ENCODE results near the gene IFT43. TPM values are rescaled to one million over a fixed set of nuclear protein-coding genes. Genes with fewer than 3 reads are reported as not detected.

IFT43 gene
- total and polyA plus RNA-seq, 2 donors (not counting 3 experiments of a cell fraction or from before 2014, with no cell fraction given): 22.3 to 39.0 TPM

DNA sequence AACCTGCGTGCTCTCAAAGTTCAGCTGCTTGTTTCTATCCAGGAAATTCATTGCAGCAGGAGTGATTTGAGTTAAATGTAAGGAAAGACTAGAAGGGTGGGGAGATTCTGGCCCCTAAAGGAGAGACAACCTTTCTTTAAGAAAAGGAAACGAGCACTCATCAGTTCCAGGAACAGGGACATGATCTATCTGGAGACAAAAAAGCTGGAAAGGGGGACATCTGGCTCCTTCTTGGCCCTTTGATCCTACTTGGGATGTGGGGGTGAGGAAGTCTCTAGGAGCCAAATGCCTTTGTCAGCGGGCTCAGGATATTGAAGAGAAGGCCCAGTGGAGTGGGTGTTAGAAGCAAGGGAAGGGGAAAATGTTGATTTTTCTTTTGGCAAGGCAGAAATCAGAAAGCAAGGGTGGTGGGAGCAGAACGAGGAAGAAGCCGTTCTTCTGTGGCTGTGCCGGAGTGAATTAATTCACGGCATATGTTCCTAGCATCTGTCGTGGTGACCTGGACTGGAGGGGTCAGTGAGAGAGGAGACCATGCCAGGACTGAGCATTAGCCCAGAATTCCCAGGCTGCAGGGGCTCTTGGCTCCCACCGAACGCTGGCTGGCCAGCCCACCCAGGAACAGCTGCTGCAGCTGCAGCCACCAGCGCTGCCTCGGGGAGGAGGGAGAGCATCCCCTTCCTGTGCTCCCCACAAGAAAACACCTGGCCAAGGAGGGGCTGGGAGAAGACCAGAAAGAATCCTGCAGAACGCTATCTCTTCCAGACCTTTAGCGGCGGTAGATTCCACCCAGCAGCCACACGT lies 103.4 kb downstream of the IFT43 start:
- Histone ChIP-seq H3K9ac (replicated peaks; ENCODE audit: extremely low read depth, insufficient read depth, low read length) (no peak overlapping the region), H3K4me1 (ENCODE audit: control insufficient read depth, extremely low read depth, insufficient read depth, low read length) (no peaks in the 10 kb centered on the region), H3K27ac (ENCODE audit: insufficient read depth, low read depth, low read length) (no peak overlapping the region), H3K9me1 (replicated peaks; ENCODE audit: control insufficient read depth, extremely low read depth, insufficient read depth, low read length) (no peaks in the 10 kb centered on the region), H2AFZ (ENCODE audit: low read depth, low read length) (no peak overlapping the region), H3K4me2 (ENCODE audit: insufficient read depth, low read length) (no peak overlapping the region), H3K27me3 (ENCODE audit: control insufficient read depth in 2 of 2, insufficient read depth in 2 of 2, low read length in 2 of 2) (no peaks in the 10 kb centered on the region), H3K4me3 (replicated peaks in 1 of 3; ENCODE audit: insufficient read depth in 1 of 3, low read depth in 1 of 3, low read length in 3 of 3) (no peak overlapping the region), H3K36me3 (ENCODE audit: control insufficient read depth in 2 of 2, extremely low read depth in 1 of 2, insufficient read depth in 2 of 2, low read length in 2 of 2) (no peaks in the 10 kb centered on the region), H4K20me1 (replicated peaks; ENCODE audit: control insufficient read depth, extremely low read depth, insufficient read depth, low read length) (no peaks in the 10 kb centered on the region), H3K79me2 (ENCODE audit: control insufficient read depth, insufficient read depth, low read length) (no peaks in the 10 kb centered on the region), H3K9me3 (replicated peaks; ENCODE audit: control insufficient read depth, insufficient read depth, low read length) (no peaks in the 10 kb centered on the region)
- ChIA-PET POLR2A (no interaction called here), CTCF (interaction anchor here (2.9 kb wide), 1 partner anchor 38 kb away, joined by 15 read pairs; no protein-coding TSS in a partner anchor)
- dilution Hi-C loops (cut with MboI; ENCODE audit: extremely low pct_ligation_motif_present, low sequenced_read_pairs) (no loop called here), intact Hi-C loops (cut with micrococcal nuclease) (no loop called here)
- BruUV-seq (replicated peaks): no TSS peak
- DNase-seq (ENCODE audit: low read depth, low spot score): no peak
- TF ChIP-seq, protein P1, sequence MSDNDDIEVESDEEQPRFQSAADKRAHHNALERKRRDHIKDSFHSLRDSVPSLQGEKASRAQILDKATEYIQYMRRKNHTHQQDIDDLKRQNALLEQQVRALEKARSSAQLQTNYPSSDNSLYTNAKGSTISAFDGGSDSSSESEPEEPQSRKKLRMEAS (IDR thresholded peaks at IDR 0.05; ENCODE audit: insufficient read depth, insufficient read length): no peak
- no peak for TF ChIP-seq MYC (IDR thresholded peaks at IDR 0.05; ENCODE audit: low read depth, low read length)
- no peak for FAIRE-seq

DNA sequence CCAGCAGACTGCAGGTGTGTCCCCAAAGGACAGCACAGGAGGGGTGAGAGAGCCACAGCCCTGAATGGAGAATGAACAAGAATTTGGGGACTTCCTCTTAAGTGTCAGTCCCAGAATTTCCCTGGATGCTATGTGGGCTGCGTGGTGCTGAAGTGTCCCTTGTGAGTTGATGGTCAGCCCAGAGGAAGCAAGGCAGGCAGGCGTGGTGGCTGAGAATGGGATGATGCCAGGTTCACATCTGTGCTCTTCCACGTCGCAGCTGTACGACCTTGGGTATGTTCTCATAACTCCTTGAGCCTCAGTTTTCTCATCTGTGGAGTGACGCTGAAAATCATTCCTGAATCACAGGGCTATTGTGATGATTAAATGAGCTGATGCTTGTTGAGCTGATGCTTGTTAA lies 104.0 kb downstream of the IFT43 start:
- Histone ChIP-seq H3K4me1 (ENCODE audit: control insufficient read depth, extremely low read depth, insufficient read depth, low read length) (no peaks in the 10 kb centered on the region), H2AFZ (ENCODE audit: low read depth, low read length) (no peak overlapping the region), H3K36me3 (ENCODE audit: control insufficient read depth in 2 of 2, extremely low read depth in 1 of 2, insufficient read depth in 2 of 2, low read length in 2 of 2) (no peaks in the 10 kb centered on the region), H3K9me3 (replicated peaks; ENCODE audit: control insufficient read depth, insufficient read depth, low read length) (no peaks in the 10 kb centered on the region), H3K9ac (replicated peaks; ENCODE audit: extremely low read depth, insufficient read depth, low read length) (no peak overlapping the region), H4K20me1 (replicated peaks; ENCODE audit: control insufficient read depth, extremely low read depth, insufficient read depth, low read length) (no peaks in the 10 kb centered on the region), H3K4me3 (replicated peaks in 1 of 3; ENCODE audit: insufficient read depth in 1 of 3, low read depth in 1 of 3, low read length in 3 of 3) (no peak overlapping the region), H3K27me3 (ENCODE audit: control insufficient read depth in 2 of 2, insufficient read depth in 2 of 2, low read length in 2 of 2) (peaks cover 0 to 1% of the 10 kb centered on the region in 2 experiments), H3K9me1 (replicated peaks; ENCODE audit: control insufficient read depth, extremely low read depth, insufficient read depth, low read length) (no peaks in the 10 kb centered on the region), H3K79me2 (ENCODE audit: control insufficient read depth, insufficient read depth, low read length) (no peaks in the 10 kb centered on the region), H3K27ac (ENCODE audit: insufficient read depth, low read depth, low read length) (no peak overlapping the region), H3K4me2 (ENCODE audit: insufficient read depth, low read length) (no peak overlapping the region)
- TF ChIP-seq JUN (IDR thresholded peaks at IDR 0.05; ENCODE audit: borderline replicate concordance, insufficient read depth, insufficient read length, low read depth) (no peak), GATA2 (IDR thresholded peaks at IDR 0.05; ENCODE audit: insufficient read depth, insufficient read length, low read depth, low read length) (no peak), POLR2AphosphoS5 (IDR thresholded peaks at IDR 0.05; ENCODE audit: insufficient read depth, low read depth, low read length) (no peak), EZH2 (IDR thresholded peaks at IDR 0.05; ENCODE audit: borderline replicate concordance, low read depth, low read length, severe bottlenecking) (no peak), FOS (IDR thresholded peaks at IDR 0.05; ENCODE audit: borderline replicate concordance, insufficient read depth, low read length) (no peak), MYC (IDR thresholded peaks at IDR 0.05; ENCODE audit: low read depth, low read length) (no peak), POLR2A (IDR thresholded peaks at IDR 0.05; ENCODE audit: low read depth, low read length) (no peak)
- TF ChIP-seq, protein P2, sequence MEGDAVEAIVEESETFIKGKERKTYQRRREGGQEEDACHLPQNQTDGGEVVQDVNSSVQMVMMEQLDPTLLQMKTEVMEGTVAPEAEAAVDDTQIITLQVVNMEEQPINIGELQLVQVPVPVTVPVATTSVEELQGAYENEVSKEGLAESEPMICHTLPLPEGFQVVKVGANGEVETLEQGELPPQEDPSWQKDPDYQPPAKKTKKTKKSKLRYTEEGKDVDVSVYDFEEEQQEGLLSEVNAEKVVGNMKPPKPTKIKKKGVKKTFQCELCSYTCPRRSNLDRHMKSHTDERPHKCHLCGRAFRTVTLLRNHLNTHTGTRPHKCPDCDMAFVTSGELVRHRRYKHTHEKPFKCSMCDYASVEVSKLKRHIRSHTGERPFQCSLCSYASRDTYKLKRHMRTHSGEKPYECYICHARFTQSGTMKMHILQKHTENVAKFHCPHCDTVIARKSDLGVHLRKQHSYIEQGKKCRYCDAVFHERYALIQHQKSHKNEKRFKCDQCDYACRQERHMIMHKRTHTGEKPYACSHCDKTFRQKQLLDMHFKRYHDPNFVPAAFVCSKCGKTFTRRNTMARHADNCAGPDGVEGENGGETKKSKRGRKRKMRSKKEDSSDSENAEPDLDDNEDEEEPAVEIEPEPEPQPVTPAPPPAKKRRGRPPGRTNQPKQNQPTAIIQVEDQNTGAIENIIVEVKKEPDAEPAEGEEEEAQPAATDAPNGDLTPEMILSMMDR (IDR thresholded peaks at IDR 0.05; ENCODE audit: extremely low read depth in 1 of 2, insufficient read depth in 1 of 2, low read depth in 1 of 2, low read length in 2 of 2): no peak
- TF ChIP-seq, protein P1 (IDR thresholded peaks at IDR 0.05; ENCODE audit: insufficient read depth, insufficient read length): no peak
- ChIA-PET CTCF (interaction anchor here (1.2 to 2.9 kb wide), 3 partner anchors 39 to 380 kb away, joined by 4 to 15 read pairs (median 14); no protein-coding TSS in a partner anchor), POLR2A (no interaction called here)
- dilution Hi-C loops (cut with MboI; ENCODE audit: extremely low pct_ligation_motif_present, low sequenced_read_pairs): no loop called here
- BruUV-seq (replicated peaks): no TSS peak
- DNase-seq (ENCODE audit: low read depth, low spot score) (no peak), FAIRE-seq (no peak)
- intact Hi-C loops (cut with micrococcal nuclease): no loop called here
